ENCODE data around the gene DCTN3.
A peak's percentile ranks its signal among the peaks of the same experiment; 100 is the strongest.

The DCTN3 gene

GRCh38 chr9:34591917-34592866 lies 28.1 kb downstream of the DCTN3 start:
- in situ Hi-C loops (cut with HindIII; ENCODE audit: low pct_ligation_motif_present, low sequenced_read_pairs): no loop called here
- no peak for DNase-seq
- H3K36me3 ChIP-seq (replicated peaks): no peaks in the 10 kb centered on the region
- no peak overlapping the region for H3K4me3 ChIP-seq (ENCODE audit: low read depth, low read length)
- peaks cover 68% of the 10 kb centered on the region for H3K27me3 ChIP-seq (replicated peaks)
- no peak overlapping the region for H3K27ac ChIP-seq
- TF ChIP-seq, protein P1, sequence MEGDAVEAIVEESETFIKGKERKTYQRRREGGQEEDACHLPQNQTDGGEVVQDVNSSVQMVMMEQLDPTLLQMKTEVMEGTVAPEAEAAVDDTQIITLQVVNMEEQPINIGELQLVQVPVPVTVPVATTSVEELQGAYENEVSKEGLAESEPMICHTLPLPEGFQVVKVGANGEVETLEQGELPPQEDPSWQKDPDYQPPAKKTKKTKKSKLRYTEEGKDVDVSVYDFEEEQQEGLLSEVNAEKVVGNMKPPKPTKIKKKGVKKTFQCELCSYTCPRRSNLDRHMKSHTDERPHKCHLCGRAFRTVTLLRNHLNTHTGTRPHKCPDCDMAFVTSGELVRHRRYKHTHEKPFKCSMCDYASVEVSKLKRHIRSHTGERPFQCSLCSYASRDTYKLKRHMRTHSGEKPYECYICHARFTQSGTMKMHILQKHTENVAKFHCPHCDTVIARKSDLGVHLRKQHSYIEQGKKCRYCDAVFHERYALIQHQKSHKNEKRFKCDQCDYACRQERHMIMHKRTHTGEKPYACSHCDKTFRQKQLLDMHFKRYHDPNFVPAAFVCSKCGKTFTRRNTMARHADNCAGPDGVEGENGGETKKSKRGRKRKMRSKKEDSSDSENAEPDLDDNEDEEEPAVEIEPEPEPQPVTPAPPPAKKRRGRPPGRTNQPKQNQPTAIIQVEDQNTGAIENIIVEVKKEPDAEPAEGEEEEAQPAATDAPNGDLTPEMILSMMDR (IDR thresholded peaks at IDR 0.05; ENCODE audit: low read depth, low read length, missing control alignments): no peak

DNA sequence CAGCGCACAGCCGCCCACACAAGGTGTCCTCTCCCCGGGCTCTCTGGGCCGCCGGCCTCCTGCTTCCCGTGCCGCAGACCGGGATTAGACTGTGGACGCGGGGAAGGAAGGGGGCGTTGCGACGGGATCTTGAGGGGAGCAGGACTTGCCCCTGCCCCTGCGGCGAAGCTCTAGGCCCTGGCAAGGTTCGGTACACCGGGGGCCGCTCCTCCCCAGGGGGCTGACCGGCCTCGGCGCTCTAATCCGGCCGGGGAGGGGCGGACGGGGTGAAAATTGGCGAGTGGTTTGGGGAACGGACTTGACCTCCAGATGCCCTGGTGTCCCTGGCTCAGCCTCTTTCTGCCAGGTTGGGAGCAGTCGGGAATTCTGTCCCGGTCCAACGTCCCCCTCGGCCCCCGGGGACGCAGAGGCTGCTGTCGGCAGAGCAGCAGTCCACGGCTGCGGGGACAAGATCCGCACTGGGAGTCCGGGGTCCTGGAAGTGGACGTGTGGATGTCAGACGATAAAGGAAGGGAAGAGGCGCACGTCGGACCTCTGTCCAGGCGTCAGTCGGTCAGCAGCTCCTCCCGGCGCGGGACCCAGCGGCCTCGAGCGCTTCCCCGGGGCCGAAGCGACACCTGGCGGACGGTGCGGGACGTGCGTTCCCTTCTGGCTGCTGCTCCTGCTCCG lies 28.9 kb downstream of the DCTN3 start:
- Histone ChIP-seq H3K4me3 (ENCODE audit: low read depth, low read length) (no peak overlapping the region), H3K27ac (no peak overlapping the region), H3K36me3 (replicated peaks) (no peaks in the 10 kb centered on the region), H3K27me3 (replicated peaks) (peaks cover 76% of the 10 kb centered on the region)
- in situ Hi-C loops (cut with HindIII; ENCODE audit: low pct_ligation_motif_present, low sequenced_read_pairs): no loop called here
- peak; percentile 61 for DNase-seq
- TF ChIP-seq, protein P1 (IDR thresholded peaks at IDR 0.05; ENCODE audit: low read depth, low read length, missing control alignments): peak; percentile 86

DNA sequence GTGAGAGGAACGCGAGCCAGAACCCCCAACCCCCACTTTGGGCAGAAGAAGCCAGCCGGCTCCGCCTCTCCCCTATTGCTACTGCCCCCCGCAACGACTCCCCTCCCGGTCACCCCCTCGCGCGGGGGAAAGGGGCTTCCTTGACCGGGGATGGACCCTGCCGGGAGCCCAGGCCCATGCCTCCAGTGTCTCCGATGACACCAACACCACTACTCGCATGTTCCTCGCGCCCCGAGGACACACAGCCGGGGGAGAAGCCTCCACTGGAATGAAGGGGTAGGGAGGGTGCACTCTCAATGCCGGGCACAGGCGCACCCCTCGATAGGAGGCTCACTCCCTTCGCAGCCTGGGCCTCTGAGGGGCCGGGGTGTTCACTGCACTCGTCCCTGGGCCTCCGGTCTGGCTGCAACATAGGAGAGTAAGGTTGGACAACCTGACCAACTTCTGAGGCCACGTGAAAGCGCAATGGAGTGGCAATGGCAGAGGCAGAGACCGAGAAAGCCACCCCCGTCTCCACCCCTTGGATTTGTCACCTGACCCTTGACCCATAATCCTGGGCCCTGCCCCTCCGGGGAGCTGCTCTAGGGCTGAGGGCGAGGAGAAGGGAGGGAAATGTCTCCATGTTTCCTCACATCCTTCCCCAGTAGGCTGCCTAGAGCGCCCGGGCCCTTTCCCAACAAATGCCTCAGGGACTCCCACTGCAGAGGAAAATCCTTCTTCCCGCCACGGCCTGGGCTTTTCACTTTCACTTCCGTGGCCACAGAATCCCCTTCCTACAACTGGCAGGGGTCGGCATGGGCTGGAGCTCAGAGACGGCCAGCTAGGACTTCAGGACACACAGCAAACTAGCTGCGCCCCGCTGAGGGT lies 29.7 kb downstream of the DCTN3 start:
- Histone ChIP-seq H3K27ac (no peak overlapping the region), H3K27me3 (replicated peaks) (peaks cover 84% of the 10 kb centered on the region), H3K4me3 (ENCODE audit: low read depth, low read length) (no peak overlapping the region), H3K36me3 (replicated peaks) (no peaks in the 10 kb centered on the region)
- TF ChIP-seq, protein P1 (IDR thresholded peaks at IDR 0.05; ENCODE audit: low read depth, low read length, missing control alignments): no peak
- in situ Hi-C loops (cut with HindIII; ENCODE audit: low pct_ligation_motif_present, low sequenced_read_pairs): no loop called here
- no peak for DNase-seq

- peak within 1 kb of the TSS; percentile 17 for H3K4me3 ChIP-seq (ENCODE audit: low read depth, low read length)
- peaks cover 87% of the 10 kb centered on the region for H3K27me3 ChIP-seq (replicated peaks)
- in situ Hi-C loops (cut with HindIII; ENCODE audit: low pct_ligation_motif_present, low sequenced_read_pairs): no loop called here
- no peak within 1 kb of the TSS for H3K27ac ChIP-seq
- TF ChIP-seq, protein P1 (IDR thresholded peaks at IDR 0.05; ENCODE audit: low read depth, low read length, missing control alignments): no peak
- DNase-seq: no peak
- no peaks in the 10 kb centered on the region for H3K36me3 ChIP-seq (replicated peaks)
Observed at GRCh38 chr9:34589636-34590380, 30.5 kb downstream of the DCTN3 start, which contains the start of gene CNTFR. CNTFR (minus strand) TSS chr9:34589724; CDS start chr9:34568981, 20,743 bp downstream.
